Brain microvascular endothelial cell (primary cell): ENCODE data around the gene IRX6.

Source experiments
- DNase-seq: peaks from one replicate; pipeline ENCODE4 v3.0.0-alpha.2; 2020
- H3K27ac ChIP-seq: fragments of 250-450 bp; sonication (Bioruptor Pico); 2 replicates; pipeline ENCODE4 v1.5.1; 2020; ENCODE audit warnings: mild to moderate bottlenecking, moderate library complexity
- H3K27me3 ChIP-seq: fragments of 250-450 bp; sonication (Bioruptor Pico); replicated peaks from 2 replicates; pipeline ENCODE4 v1.5.1; 2020; ENCODE audit warnings: mild to moderate bottlenecking
- H3K36me3 ChIP-seq: fragments of 250-450 bp; sonication (Bioruptor Pico); replicated peaks from 2 replicates; pipeline ENCODE4 v1.5.1; 2020; ENCODE audit warnings: mild to moderate bottlenecking
- H3K4me3 ChIP-seq: 2 replicates; pipeline ENCODE4 v1.5.1; 2011; ENCODE audit warnings: low read depth, mild to moderate bottlenecking, control low read depth, low read length, moderate library complexity
- in situ Hi-C: cut with HindIII; loops from 2 replicates; pipeline ENCODE4 v1.10.0; 2017; ENCODE audit warnings: low sequenced_read_pairs, low pct_ligation_motif_present
- TF ChIP-seq, protein P1 (sequence below): IDR thresholded peaks from 2 replicates; pipeline ENCODE4 v1.5.1; 2011; ENCODE audit warnings: low read depth, mild to moderate bottlenecking, moderate library complexity, low read length, control low read depth, inconsistent platforms; ENCODE audit errors: missing control alignments

Gene IRX6

DNA sequence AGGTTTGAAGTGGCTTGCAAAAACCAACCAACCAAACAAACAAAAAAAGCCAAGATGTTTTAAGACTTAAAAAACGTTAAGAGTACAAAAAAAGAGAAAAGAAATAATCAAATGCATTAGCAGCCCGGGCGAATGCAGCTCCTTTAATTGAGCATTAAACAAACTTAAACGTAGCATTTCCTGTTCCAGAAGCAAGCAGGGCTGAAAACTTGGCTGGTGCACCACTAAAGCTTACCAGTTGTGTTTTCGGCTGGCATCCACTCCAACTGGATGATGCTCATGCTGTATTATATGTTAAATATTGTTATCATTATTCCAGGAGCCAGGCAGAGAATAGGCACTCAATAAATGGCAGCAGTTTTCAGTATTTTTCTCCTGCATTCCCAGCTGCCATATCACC is 45.1 kb downstream of the IRX6 start:
- Histone ChIP-seq H3K4me3 (no peak overlapping the region), H3K36me3 (no peaks in the 10 kb centered on the region), H3K27me3 (peaks cover 11% of the 10 kb centered on the region), H3K27ac (no peak overlapping the region)
- in situ Hi-C loops = no loop called here
- TF ChIP-seq, protein P1, sequence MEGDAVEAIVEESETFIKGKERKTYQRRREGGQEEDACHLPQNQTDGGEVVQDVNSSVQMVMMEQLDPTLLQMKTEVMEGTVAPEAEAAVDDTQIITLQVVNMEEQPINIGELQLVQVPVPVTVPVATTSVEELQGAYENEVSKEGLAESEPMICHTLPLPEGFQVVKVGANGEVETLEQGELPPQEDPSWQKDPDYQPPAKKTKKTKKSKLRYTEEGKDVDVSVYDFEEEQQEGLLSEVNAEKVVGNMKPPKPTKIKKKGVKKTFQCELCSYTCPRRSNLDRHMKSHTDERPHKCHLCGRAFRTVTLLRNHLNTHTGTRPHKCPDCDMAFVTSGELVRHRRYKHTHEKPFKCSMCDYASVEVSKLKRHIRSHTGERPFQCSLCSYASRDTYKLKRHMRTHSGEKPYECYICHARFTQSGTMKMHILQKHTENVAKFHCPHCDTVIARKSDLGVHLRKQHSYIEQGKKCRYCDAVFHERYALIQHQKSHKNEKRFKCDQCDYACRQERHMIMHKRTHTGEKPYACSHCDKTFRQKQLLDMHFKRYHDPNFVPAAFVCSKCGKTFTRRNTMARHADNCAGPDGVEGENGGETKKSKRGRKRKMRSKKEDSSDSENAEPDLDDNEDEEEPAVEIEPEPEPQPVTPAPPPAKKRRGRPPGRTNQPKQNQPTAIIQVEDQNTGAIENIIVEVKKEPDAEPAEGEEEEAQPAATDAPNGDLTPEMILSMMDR = no peak
- no peak for DNase-seq

DNA sequence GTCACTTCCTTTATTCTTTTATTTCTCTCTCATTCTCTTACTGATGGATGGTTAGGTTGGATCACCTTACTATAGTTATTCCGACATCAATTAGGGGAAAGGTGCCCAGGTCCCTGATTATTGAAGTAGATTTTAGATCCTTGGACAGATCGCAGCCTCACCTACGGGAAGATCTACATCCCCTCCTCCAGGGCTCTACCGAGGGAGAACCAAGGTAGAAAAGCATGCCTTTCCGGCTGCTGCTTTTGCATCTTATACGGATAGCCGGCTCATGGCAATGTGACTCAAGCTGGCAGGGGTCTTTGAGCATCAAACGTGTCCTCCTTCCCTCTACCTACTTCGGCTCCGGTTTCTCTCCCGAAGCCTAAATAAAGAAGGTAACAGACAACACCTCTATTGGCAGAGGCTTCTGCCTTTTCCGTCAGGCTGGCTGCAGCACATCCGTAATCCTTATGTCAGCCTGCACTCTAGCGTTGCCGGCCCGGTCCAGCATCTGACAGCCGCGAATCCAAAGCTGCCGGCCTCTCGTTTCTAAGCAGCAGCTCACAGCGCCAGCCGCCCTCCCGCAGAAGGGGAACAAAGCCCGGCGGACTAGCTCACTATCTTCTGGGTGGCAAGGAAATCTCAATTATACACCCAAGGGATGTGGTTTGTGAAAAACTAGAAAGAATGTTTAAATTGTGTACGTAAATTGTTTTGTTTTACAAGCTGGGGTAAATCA is 46.9 kb downstream of the IRX6 start:
- peak; percentile 31 for DNase-seq
- Histone ChIP-seq H3K36me3 (no peaks in the 10 kb centered on the region), H3K27me3 (peaks cover 11% of the 10 kb centered on the region), H3K4me3 (no peak overlapping the region), H3K27ac (no peak overlapping the region)
- TF ChIP-seq, protein P1 = peak; percentile 63
- in situ Hi-C loops = no loop called here

DNA sequence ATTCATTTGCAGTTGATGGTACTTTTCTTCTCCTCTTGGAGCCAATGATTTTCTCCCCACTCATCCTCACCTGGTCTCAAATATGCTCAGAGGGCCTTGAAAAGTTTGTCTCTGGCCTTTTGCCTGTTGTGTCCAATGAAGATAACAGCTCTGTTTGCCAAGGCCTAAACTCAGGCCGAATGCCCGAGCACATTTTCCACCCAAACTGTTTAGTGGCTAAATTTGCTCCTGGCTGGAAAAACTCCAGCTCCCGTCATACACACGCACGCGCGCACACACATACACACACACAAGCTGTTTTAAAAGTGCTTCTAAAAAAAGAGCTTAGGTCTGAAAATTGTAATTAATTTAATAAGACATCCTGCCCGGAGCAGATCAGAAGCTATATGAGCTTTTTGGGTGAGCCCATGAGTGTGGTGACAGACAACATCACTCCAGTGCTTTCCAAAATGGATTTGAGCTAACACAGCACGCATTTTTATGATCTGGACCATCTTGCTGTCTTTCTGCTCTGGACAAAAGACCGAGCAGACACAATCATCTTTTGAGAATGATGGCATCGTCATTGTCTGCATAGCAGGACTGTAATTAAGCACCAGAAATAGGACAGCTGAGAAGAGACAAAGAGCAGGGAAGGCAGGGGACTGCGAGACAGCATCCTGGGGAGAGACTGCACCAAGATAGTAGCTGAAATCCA is 48.9 kb downstream of the IRX6 start:
- TF ChIP-seq, protein P1 = no peak
- Histone ChIP-seq H3K27me3 (peaks cover 11% of the 10 kb centered on the region), H3K4me3 (no peak overlapping the region), H3K36me3 (no peaks in the 10 kb centered on the region), H3K27ac (no peak overlapping the region)
- no peak for DNase-seq
- in situ Hi-C loops = no loop called here

DNA sequence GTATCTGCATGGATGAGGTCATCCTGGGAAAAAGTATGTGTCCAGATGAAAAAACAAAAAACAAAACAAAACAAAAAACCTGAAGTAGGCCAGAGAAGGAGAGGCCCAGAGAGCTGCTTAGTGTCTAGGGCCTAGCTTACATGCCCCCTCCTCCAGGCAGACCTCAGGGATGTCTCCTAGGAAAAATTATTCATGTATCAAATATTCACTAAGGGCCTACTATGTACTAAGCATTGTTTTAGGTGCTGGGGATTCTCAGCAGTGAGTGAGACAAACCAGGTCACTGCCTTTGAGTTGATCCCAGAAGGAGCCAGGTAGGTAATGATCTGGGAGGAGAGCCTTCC is 49.5 kb downstream of the IRX6 start:
- DNase-seq = no peak
- TF ChIP-seq, protein P1 = no peak
- Histone ChIP-seq H3K36me3 (no peaks in the 10 kb centered on the region), H3K27ac (no peak overlapping the region), H3K4me3 (no peak overlapping the region), H3K27me3 (peaks cover 11% of the 10 kb centered on the region)
- in situ Hi-C loops = no loop called here

DNA sequence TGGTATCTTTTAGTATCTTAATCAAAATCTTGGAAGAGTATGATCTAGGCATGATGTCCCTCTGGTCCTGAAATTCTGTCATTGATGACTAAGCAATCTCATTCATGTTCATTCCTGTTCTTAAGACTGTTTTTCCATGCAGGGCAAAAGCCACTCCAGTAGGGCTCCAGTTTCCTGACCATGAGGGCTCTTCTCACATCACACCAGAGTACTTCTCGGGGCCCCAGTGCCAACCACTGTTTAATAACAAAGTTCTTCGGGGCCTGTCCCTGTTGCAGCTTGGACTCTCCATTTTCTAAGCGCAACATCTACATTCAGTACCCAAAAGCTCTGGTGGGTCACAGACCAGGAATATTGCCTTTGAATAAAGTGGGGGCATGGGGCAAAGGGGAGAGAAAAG is 52.0 kb downstream of the IRX6 start:
- peaks cover 4% of the 10 kb centered on the region for H3K27me3 ChIP-seq
- H3K36me3 ChIP-seq = no peaks in the 10 kb centered on the region
- H3K27ac ChIP-seq = no peak overlapping the region
- DNase-seq = no peak
- no peak overlapping the region for H3K4me3 ChIP-seq
- in situ Hi-C loops = no loop called here
- TF ChIP-seq, protein P1 = no peak
